GM21390 (cell line): ENCODE data around the gene CCDC134.

ENCODE experiments used
- ATAC-seq: cut with Tn5 transposase; IDR thresholded peaks from one replicate; pipeline ENCODE4 v1.9.1; 2021; ENCODE audit not compliant: unreplicated experiment

Gene CCDC134

DNA sequence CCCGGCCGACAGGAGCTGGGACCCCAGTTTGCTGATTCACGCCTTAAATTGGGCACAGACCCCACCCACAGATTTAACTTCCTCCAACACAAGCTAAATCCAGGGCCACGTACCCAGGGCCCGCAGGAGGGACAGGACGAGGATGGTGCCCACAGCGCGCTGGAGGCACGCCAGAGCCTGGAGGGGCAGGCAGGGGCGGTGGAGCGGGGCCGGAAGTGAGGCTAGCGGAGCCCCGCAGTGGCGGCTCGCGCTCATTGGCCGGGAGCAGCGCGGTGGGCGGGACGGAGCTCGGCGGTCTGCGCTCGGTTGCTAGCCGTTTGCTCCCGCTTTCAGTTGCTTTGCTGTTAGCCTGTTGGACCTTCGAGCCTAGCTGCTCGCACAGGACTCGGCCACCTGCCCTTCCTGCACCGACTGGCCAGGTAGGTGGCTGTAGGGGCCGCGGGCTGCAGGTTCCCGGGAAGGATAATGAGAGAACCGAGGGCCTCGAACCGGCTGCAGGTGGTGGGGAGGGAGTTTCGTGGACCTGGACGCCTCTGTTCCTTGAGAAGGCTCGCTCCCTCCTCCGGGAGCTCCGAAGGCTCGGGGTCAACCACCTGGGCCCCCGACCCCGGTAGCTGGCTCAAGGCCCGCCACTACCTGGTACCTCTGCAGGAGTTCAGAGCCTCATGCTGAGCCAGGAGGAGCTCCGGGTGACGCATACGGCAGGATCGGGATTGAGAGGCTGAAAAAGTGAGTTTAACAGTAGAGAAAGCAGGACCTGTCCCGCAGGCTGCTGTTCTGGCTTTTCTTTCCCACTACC is at the start of gene CCDC134:
Gene CCDC134 (plus strand): TSS at position 332 of the 799 bp plus-strand sequence. CDS start 8,212 bp downstream, outside the sequence.
- ATAC-seq: peak; percentile 80

DNA sequence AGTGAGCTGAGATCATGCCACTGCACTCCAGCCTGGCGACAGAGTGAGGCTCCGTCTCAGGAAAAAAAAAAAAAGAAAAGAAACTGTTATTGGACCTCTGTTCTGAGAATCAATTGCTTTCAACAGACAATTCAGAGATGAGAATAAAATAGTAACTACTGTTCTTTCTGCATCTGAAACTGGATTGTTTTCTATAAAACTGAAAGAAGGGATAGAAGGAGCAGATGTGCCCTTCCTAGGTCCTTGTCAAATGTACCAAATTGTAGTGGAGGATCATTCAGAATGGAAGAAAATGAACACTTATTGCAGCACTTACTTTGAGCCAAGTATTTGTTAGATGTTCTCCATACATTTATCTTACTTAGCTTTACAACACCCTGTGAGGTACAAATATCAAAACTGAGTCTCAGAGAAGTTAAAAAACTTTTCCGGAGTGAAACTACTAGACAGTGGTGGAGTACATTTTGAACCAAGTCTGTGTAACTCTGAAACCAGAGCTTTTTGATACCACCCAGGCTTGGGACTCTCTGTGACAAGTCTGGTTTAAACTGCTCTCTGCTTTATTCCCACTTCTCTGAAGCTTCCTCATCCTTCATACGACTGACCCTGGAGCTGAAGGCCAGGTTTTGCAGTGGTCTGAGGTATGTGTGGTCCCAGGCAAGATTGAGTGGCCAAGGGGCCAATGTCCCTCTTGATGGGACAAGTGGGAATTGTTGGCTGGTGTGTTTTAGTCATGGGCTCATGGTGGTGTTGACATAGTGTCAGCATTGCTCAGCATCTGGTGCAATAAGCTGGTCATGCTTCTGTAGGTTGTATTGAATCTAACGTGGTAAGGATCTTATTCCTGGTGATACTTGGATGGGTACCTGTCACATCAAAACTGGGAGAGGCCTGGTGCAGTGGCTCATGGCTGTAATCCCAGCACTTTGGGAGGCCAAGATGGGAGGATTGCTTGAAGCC is 48.2 kb upstream of the CCDC134 start:
- ATAC-seq: peak; percentile 69

DNA sequence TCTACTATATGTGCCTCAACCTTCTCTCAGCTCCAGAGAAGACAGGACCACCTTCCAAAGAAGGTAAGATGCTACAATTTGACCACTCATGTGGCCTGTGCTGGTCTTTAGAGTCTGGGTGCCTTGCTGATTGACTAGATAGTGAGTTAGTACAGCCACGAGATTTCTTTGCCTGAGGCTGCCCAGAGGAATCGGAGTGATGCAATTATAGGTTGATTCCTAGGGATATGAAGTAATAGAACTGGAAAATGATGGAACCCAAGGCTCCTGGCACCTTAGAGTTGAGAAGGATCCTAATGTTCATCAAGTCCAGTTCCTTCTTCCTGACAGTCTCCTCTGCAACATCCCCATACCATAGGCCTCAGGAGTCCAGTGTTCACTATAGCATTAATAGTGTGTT is 46.5 kb upstream of the CCDC134 start:
- ATAC-seq: no peak

DNA sequence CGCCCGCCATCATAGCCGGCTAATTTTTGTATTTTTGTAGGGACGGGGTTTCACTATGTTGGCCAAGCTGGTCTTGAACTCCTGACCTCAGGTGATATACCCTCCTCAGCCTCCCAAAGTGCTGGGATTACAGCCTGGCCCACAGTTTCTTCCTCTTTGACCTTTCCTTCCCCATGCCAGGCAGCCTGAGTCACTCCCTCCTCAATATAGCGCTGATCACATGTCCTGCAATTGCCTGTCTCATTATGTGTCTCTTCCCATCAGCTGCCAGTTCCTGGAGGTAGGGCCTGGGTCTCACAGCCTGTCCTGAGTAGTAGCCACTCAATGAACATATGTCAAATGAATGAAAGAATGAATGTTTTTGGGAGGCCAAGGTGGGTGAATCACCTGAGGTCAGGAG is 43.0 kb upstream of the CCDC134 start:
- no peak for ATAC-seq

DNA sequence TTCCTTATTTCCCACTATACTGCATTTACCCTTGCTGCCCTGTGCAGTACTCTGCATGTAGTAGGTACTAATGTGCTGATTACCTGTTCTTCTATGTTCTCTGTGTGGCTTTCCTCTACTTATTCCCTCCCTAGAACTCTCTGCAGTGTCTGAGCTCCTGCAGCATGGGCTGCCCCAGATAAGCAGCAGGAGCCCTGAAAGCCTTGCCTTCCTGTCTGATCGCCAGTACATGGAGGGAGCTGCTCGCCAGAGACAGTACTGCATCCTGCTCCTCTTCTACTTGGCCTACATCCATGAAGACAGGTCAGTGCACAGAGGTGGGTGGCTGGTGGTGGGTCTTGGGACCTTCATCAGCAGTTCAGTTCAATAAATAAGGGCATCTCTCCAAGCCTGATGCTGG is 42.2 kb upstream of the CCDC134 start:
- no peak for ATAC-seq

DNA sequence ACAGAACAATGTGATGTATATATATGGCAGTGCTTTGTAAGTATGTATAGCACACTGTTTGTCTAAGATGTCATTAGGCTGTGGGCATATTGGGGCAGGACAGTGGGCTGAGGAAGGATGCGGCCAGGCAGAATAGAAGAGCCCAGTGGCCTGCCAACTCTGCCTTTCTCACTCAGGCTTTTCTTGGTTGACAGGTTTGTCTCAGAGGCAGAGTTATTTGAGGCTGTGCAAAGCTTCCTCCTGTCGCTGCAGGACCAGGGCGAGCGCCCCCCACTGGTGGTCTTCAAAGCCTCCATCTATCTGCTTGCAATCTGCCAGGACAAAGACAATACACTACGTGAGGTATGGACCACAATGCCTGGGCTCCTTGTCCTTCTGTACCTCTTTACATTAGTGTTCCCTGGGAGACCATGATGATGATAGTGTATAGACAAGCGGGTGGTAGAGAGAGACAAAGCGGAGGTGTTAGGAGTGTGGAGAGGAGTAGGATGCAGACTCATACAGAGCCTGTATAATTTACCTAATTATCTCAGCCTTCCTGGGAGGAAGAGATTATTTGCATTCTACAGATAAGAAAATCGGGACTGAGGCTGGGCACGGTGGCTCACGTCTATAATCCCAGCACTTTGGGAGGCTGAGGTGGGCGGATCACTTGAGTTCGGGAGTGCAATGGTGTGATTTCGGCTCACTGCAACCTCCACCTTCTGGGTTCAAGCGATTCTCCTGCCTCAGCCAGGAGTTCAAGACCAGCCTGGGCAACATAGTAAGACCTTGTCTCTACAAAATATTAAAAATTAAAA is 37.3 kb upstream of the CCDC134 start:
- no peak for ATAC-seq

DNA sequence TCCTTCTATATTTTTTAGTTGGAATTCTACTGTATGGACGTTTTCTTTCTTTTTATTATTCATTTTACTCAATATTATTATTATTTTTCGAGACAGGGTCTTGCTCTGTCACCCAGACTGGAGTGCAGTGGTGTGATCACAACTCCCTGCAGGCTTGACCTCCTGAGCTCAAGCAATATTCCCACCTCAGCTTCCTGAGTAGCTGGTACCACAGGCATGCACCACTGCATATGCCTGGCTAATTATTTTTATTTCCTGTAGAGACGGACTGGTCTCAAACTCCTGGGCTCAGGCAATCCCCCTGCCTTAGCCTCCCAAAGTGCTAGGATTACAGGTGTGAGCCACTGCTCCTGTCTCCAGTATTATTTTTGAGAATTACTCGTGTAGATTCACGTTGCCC is 34.0 kb upstream of the CCDC134 start:
- no peak for ATAC-seq

DNA sequence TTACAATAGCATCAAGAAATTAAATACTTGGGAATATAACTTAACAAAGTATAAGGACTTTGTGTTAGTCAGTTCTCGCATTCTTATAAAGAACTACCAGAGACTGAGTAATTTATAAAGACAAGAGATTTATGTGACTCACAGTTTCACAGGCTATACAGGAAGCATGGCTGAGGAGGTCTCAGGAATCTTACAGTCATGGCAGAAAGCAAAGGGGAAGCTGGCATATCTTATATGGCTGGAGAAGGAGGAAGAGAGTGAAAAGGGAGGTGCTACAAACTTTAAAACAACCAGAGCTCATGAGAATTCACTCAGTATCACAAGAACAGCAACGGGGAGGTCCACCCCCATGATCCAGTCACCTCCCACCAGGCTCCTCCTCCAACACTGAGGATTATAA is 32.0 kb upstream of the CCDC134 start:
- no peak for ATAC-seq

DNA sequence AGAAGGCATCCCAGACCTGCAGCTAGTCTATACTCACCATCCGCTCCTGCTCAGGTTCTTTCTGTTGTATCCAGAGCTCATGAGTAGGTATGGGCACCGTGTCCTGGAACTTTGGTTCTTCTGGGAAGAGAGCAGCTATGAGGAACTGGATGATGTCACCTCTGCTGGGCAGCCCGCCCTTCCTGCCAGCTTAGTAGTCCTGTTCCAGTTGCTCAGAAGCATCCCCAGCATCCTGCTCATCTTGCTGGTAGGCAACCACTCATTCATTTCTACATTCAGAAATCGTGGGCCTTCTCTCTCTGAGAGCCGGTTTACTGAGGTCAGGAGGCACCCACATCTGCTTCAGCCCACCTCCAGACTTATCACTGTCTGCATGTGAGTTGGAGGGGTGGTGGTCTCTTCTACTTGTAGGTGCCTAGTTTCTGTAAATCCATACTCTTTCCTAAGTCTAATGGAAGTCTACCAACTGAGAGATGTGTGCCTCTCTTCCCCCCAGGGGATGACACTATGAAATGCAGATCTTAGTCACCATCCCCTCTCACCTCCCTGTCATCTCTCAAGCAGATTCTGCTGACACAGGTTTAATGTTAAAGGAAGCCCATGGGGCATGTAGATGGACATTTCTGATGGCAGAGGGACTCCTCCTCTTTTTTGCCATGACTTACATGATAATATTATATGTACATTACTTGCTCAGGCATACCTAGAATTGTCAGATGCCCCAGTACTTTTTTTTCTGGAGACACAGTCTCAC is 29.6 kb upstream of the CCDC134 start:
- ATAC-seq: no peak

DNA sequence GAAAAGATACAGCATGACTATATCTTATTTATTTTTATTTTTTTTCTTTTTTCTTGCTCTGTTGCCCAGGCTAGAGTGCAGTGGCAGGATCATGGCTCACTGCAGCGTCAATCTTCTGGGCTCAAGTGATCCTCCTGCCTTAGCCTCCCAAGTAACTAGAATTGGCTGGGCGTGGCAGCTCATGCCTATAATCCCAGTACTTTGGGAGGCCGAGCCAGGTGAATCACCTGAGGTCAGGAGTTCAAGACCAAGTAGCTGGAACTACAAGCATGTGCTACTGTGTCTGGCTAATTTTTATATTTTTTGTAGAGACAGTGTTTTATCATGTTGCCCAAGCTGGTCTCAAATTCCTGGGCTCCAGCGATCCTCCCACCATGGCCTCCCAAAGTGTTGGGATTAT is 28.3 kb upstream of the CCDC134 start:
- no peak for ATAC-seq

DNA sequence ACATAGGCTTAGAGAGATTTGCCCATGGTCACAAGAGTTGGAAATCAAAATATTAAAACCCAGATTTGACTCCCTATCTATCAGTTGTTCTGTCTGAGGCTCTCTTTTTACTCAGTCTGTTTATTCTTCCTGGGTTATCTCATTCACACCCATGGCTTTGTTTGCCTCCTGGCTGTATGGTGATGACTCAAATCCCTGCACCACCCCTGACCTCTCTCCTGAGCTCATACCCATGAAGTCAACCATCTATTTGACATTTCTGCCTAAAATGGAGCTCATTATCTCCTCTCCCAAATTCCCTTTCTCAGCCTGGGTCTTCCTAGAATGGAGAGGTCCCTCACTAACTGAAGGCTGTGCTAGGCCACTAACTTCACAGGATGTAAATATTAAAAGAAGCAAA is 27.8 kb upstream of the CCDC134 start:
- no peak for ATAC-seq

DNA sequence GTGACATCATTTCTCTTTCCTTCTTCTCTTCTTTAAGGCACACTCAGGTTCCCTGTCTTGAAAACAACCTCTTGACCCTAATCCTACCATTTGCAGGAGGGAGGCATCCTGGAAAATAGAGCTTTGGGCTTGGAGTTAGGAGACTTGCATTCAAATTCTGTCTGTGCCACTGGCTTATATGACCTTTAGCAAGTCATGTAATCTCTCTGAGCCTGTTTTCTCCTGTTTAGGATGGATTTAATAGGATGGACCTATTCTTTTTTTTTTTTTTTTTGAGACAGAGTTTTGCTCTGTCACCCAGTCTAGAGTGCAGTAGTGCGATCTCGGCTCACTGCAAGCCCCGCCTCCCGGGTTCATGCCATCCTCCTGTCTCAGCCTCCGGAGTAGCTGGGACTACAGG is 25.1 kb upstream of the CCDC134 start:
- ATAC-seq: no peak

DNA sequence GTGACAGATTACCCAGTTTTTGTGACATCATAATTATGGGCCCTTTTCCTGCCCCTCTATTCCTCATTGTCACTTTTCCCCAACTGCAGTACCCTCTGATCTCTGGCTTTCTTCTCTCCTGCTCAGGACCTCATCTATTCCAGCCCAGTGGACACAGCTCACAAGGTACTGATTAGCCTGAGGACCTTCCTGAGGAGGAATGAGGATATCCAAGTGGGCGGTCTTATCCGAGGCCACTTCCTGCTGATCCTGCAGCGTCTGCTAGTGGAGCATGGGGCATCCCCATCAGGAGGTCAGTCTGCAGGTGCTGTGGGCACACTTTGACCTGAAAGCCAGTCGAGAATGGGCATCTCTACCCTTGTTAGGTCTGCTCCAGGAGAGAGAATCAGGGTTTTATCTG is 24.5 kb upstream of the CCDC134 start:
- ATAC-seq: no peak

DNA sequence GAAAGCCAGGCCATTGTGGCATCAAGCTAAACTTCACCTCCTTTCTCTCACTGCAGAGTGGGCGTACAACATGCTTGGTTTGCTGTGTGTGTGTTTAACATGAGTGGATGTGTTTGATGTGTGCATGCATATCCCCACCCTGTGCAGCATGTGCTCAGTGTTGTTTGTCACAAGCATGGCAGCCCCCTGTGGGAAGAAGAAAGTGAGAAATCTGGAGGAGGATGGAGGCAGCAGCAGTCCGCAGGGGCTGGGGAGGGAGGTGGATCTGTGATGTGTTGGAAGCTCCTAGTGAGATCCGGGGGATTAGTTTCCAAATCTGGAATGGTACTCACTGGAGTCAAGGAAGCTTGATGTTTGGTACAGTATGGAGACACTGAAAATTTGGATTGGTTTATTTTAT is 24.1 kb upstream of the CCDC134 start:
- no peak for ATAC-seq

DNA sequence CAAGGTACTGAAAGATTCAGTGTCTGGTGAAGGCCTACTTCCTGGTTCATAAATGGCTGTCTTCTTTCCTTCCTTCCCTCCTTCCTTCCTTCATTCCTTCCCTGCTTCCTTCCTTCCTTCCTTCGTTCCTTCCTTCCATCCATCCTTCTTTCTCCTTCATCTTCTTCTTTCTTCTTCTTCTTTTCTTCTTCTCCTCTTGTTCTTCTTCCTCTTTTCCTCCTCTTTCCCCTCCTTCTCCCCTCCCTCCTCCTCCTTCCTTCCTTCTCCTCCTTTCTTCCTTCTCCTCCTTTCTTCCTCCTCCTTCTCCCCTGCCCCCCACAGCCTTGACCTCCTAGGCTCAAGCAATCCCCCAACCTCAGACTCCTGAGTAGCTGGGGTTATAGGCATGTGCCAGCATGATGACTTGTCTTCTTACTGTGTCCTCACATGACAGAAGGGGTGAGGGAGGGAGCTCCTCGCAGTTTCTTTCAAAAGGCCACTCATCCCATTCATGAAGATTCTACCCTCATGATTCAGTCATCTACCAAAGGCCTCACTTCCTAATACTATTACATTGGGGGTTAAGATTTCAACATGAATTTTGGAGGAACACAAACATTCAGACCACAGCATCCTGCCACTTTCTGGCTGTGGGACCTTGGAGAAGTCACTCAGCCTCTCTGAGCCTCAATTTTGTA is 22.6 kb upstream of the CCDC134 start:
- ATAC-seq: no peak

DNA sequence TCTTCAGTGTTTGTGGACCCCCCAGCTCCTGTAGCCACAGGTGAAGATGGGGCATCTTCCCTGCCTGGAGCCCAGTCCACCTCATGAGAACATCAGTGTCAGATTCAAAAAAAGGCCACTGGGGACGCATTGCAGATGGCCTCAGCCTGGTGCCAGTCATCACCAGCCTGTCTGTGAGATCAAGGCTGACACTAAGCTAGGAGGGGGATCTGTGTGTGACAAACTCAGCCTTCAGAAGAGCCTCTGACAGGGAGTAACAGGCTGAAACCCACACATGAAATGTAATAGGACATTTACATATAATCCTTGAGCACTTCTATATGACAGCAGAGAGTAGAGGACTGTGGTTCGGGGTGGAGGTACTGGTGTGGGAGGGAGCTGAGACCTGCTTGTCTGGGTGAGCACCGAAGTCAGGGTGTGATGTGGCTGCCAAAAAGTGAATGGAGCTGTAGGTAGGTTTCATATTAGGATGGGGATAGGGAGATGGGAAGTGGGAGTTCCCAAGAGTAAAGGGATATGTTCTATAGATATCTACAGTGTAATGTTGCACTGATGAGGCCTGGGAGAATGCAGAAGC is 20.5 kb upstream of the CCDC134 start:
- no peak for ATAC-seq

DNA sequence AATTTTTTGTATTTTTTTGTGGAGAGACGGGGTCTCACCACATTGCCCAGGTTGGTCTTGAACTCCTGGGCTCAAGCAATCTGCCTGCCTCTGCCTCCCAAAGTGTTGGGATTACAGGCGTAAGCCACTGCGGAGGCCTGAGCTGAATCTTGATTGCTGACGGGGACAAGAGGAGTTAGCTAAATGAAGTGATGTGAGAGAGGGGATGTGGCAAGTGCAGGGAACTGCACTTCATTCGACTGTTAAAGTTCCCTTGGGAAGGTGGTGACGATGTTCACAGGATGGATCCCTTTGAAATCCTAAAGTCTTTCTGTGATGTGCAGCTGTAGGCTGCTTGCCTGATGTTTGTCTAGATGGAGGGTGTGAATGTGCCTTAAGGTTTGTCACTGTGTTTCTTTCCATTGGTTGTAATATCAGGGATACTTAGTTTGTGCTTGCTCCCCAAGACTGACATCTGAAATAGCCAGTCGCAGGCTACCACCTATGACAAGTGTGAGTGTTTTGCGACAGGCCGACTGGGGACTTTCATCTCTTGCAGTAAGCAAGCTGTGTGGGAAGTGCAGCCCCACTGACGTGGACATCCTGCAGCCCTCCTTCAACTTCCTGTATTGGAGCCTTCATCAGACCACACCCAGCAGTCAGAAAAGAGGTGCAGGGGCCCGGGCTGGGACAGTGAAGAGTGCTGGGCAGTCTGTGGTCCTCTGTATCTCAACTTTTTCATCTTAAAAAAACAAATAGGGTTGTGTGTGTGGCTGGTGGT is 19.6 kb upstream of the CCDC134 start:
- peak; percentile 69 for ATAC-seq

DNA sequence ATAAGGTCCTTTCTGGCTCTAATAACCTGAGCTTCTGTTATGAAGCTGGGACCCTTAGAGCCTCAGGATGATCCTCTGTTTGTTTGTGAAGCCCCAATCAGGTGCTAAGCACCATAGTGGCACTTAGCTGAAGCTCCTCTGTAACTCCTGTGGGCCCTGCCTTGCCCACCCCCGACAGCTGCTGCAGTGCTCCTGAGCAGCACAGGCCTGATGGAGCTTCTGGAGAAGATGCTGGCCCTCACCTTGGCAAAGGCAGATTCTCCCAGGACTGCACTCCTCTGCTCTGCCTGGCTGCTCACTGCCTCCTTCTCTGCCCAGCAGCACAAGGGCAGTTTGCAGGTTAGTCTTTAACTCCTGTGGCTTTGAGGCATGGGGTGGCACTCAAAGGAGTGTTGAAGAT is 19.0 kb upstream of the CCDC134 start:
- ATAC-seq: peak; percentile 7

DNA sequence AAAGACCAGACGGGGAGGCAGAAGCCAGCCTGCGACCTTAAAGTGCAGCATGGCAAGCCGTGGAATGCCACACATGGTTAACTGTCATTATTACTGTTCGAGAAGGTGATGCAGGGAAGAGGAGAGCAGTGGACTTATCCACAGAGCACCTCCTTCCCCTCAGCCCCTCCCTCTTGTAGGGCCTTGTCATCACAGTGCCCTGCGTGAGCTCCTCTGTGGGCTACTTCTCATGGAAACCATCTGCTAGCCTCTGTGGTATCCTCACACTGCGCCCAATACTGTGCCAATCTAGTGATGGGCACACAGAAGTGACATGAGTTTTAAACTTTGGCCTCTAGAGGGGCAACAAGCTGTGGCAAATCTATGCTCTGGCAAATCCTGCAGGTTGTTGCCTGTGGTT is 18.2 kb upstream of the CCDC134 start:
- ATAC-seq: no peak
